PFSK-1 (cell line): Measurements from ENCODE around the gene PLEKHO1.

ENCODE experiments used
- FOXP2 ChIP-seq: optimal IDR thresholded peaks from 2 replicates; pipeline ENCODE3; 2011; ENCODE audit warnings: borderline replicate concordance, control low read depth, inconsistent platforms; ENCODE audit not compliant: insufficient read depth; ENCODE audit errors: extremely low read length, extremely low read depth
- POLR2AphosphoS5 ChIP-seq: IDR thresholded peaks from 2 replicates; pipeline ENCODE4 v1.6.1; 2012; ENCODE audit warnings: low read depth, mild to moderate bottlenecking, control low read depth, low read length, moderate library complexity
- SIN3A ChIP-seq: IDR thresholded peaks from 2 replicates; pipeline ENCODE4 v1.6.1; 2012; ENCODE audit warnings: mild to moderate bottlenecking, low read length, moderate library complexity, borderline replicate concordance; ENCODE audit not compliant: insufficient read depth
- TAF1 ChIP-seq: IDR thresholded peaks from 2 replicates; pipeline ENCODE4 v1.6.1; 2012; ENCODE audit warnings: low read length, control low read depth, borderline replicate concordance; ENCODE audit not compliant: insufficient read depth
- TF ChIP-seq, protein P1 (sequence below), 2 experiments: IDR thresholded peaks; 2 replicates each; pipeline versions ENCODE4 v1.6.1 to v1.8.0; 2011 to 2012; ENCODE audit warnings: low read depth in 2 of 2, low read length in 2 of 2, control low read depth in 1 of 2, inconsistent platforms in 1 of 2, mild to moderate bottlenecking in 1 of 2, moderate library complexity in 1 of 2; ENCODE audit not compliant: insufficient read depth in 1 of 2

PLEKHO1 gene

DNA sequence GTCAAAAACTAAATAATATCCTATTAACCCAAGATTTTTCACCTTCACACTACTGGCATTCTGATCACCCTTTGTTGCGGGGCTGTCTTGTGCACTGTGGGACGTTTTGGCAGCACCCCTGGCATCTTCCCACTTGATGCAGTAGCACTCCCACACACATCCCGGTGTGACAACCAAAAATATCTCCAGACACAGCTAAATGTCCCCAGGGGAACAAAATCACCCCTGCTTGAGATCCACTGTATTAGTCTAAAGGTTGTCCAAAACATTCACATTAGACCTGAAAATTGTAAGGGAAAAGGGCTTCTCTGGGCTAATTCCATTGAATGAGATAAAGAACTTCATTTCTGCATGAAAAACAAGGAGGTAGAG is 37.8 kb downstream of the PLEKHO1 start:
- TF ChIP-seq POLR2AphosphoS5: no peak
- TF ChIP-seq FOXP2: no peak
- no peak for TF ChIP-seq SIN3A
- TF ChIP-seq TAF1: no peak
- TF ChIP-seq, protein P1, sequence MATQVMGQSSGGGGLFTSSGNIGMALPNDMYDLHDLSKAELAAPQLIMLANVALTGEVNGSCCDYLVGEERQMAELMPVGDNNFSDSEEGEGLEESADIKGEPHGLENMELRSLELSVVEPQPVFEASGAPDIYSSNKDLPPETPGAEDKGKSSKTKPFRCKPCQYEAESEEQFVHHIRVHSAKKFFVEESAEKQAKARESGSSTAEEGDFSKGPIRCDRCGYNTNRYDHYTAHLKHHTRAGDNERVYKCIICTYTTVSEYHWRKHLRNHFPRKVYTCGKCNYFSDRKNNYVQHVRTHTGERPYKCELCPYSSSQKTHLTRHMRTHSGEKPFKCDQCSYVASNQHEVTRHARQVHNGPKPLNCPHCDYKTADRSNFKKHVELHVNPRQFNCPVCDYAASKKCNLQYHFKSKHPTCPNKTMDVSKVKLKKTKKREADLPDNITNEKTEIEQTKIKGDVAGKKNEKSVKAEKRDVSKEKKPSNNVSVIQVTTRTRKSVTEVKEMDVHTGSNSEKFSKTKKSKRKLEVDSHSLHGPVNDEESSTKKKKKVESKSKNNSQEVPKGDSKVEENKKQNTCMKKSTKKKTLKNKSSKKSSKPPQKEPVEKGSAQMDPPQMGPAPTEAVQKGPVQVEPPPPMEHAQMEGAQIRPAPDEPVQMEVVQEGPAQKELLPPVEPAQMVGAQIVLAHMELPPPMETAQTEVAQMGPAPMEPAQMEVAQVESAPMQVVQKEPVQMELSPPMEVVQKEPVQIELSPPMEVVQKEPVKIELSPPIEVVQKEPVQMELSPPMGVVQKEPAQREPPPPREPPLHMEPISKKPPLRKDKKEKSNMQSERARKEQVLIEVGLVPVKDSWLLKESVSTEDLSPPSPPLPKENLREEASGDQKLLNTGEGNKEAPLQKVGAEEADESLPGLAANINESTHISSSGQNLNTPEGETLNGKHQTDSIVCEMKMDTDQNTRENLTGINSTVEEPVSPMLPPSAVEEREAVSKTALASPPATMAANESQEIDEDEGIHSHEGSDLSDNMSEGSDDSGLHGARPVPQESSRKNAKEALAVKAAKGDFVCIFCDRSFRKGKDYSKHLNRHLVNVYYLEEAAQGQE (IDR thresholded peaks at IDR 0.05; ENCODE audit: insufficient read depth in 1 of 2, low read depth in 2 of 2, low read length in 2 of 2): no peak

DNA sequence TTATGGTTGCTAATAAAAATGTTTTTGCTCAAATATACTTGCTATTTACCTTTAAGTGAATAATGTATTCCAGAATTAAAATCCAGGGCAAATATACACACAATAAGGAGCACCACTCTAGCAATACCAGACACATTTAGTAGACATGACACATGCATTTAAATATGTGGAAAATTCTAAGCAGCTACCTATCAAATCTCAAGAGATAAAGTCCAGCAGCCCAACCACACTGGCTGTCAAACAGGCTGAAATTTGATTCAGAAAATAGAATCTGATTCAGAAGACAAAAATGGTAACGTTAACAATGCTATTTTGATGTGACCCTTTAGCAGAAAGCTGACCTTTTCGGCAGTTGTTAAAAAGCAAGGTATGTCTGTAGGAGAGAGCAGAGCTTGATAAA is 42.3 kb downstream of the PLEKHO1 start:
- TF ChIP-seq FOXP2 (no peak), TAF1 (no peak), SIN3A (no peak), POLR2AphosphoS5 (no peak)
- TF ChIP-seq, protein P1 (IDR thresholded peaks at IDR 0.05; ENCODE audit: insufficient read depth in 1 of 2, low read depth in 2 of 2, low read length in 2 of 2): no peak

DNA sequence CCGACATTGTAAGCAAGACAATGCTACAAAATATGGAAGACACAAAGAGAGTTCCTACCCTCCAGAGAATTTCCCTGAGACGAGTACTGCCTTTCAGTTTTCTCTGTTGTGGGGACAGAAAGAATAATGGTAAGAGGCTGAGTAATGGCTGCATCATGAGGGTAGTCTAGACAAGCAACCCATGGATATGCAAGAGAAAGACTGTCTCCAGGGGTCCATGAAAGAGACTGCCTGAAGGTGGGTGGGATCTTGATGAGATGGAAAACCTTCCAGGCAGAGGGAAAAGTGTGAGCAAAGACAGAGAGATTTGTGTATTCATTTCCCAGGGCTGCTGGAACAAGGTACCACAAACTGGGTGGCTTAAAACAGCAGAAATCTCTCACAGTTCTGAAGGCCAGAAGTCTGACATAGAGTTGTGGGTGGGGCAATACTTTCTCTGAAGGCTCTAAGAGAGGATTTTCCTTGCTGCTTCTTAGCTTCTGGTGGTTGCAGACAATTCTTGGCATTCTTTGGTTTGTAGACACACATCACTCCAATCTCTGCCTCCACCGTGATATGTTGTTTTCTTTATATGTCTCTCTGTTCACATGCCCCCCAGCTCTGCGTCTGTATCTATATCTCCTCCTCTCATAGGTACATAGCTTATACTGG is 44.8 kb downstream of the PLEKHO1 start:
- TF ChIP-seq FOXP2: no peak
- TF ChIP-seq, protein P1 (IDR thresholded peaks at IDR 0.05; ENCODE audit: insufficient read depth in 1 of 2, low read depth in 2 of 2, low read length in 2 of 2): no peak
- TF ChIP-seq TAF1: no peak
- no peak for TF ChIP-seq POLR2AphosphoS5
- TF ChIP-seq SIN3A: no peak

DNA sequence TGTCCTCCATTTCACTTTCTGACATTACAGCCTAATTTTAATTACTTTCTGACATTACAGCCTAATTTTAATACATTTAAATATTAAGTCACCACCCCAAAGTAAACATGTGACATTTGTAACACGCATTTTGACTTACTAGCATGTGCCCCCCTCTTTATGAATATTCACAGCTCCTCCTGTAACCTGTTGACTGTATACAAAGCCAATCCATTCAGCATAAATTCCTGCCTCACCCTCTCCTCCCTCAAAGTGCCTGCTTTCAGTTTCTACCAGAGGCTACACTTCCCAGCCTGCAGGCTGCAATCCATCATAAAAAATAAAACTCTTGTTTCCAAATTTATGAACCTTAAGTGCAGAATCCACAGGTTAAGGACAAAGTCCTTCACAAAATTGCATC is 46.7 kb downstream of the PLEKHO1 start:
- TF ChIP-seq POLR2AphosphoS5: no peak
- TF ChIP-seq, protein P1 (IDR thresholded peaks at IDR 0.05; ENCODE audit: insufficient read depth in 1 of 2, low read depth in 2 of 2, low read length in 2 of 2): no peak
- TF ChIP-seq SIN3A: no peak
- TF ChIP-seq FOXP2: no peak
- no peak for TF ChIP-seq TAF1

DNA sequence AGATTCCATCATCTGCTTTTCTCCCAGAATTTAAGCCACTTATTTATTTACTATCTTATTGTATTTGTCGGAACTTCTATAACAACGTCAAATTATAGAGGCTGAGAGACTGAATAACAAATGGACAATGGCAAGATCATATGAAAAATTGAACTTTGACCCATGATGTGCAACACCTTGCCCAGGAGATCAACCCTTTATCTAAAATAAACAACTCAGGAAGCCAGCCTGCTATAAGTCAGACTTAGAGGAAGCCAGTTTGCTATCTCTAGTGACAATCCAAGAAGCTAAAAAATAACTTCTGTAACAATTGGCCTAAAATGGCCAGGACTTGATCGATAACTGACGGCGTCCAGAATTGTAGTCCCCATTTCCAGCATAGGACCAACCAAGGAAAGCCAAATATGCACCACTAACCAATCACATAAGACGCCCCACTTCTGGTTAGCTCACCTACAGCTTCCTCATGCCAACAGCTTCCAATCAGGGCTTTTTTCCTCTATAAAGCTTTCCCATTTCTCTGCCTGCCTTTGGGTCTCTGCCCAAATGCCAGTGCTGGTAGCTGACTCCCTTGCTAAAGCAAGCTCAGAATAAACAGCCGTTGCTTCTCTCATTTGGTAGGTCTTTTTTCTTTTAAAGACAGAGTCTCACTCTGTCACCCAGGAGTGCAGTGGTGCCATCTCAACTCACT is 57.7 kb downstream of the PLEKHO1 start:
- TF ChIP-seq FOXP2: no peak
- TF ChIP-seq, protein P1 (IDR thresholded peaks at IDR 0.05; ENCODE audit: insufficient read depth in 1 of 2, low read depth in 2 of 2, low read length in 2 of 2): no peak
- TF ChIP-seq SIN3A: no peak
- no peak for TF ChIP-seq TAF1
- no peak for TF ChIP-seq POLR2AphosphoS5
